GM18870 (cell line): ENCODE data around the gene TSPYL6.

Experiments
- ATAC-seq: cut with Tn5 transposase; IDR thresholded peaks from one replicate; pipeline ENCODE4 v1.9.1; 2021; ENCODE audit warnings: moderate library complexity; ENCODE audit not compliant: unreplicated experiment

TSPYL6 gene

GRCh38 chr2:54259413-54260240 lies 3.6 kb upstream of the TSPYL6 start:
- peak; percentile 80 for ATAC-seq

GRCh38 chr2:54258166-54258565 lies 2.1 kb upstream of the TSPYL6 start:
- no peak for ATAC-seq

GRCh38 chr2:54255230-54256090 lies 569 bp downstream of the TSPYL6 start:
- no peak for ATAC-seq

- no peak for ATAC-seq
Measured at GRCh38 chr2:54254180-54254579, 1.8 kb downstream of the TSPYL6 start.

- ATAC-seq = no peak
Measured at GRCh38 chr2:54249629-54250028, 6.4 kb downstream of the TSPYL6 start.

- ATAC-seq = no peak
Measured at GRCh38 chr2:54247115-54247514, 8.9 kb downstream of the TSPYL6 start.

- ATAC-seq = no peak
Measured at GRCh38 chr2:54240515-54241469, 15.2 kb downstream of the TSPYL6 start.

GRCh38 chr2:54239427-54239826 lies 16.6 kb downstream of the TSPYL6 start:
- no peak for ATAC-seq

- no peak for ATAC-seq
Measured at GRCh38 chr2:54237428-54237827, 18.6 kb downstream of the TSPYL6 start.

GRCh38 chr2:54233832-54234649 lies 22.0 kb downstream of the TSPYL6 start:
- no peak for ATAC-seq

GRCh38 chr2:54228945-54229344 lies 27.1 kb downstream of the TSPYL6 start:
- ATAC-seq = no peak

- ATAC-seq = no peak
Measured at GRCh38 chr2:54227798-54228197, 28.2 kb downstream of the TSPYL6 start.

- ATAC-seq = no peak
Measured at GRCh38 chr2:54226260-54226659, 29.8 kb downstream of the TSPYL6 start.

GRCh38 chr2:54224997-54225396 lies 31.0 kb downstream of the TSPYL6 start:
- no peak for ATAC-seq

GRCh38 chr2:54213082-54213481 lies 42.9 kb downstream of the TSPYL6 start:
- ATAC-seq = no peak

- ATAC-seq = no peak
Measured at GRCh38 chr2:54212456-54212855, 43.6 kb downstream of the TSPYL6 start.

- no peak for ATAC-seq
Measured at GRCh38 chr2:54209379-54209778, 46.6 kb downstream of the TSPYL6 start.

- ATAC-seq = no peak
Measured at GRCh38 chr2:54208364-54209240, 47.4 kb downstream of the TSPYL6 start.

- ATAC-seq = no peak
Measured at GRCh38 chr2:54207666-54208195, 48.3 kb downstream of the TSPYL6 start.
